Stimulated activated CD8-positive, alpha-beta memory T cell treated with anti-CD3 and anti-CD28 coated beads, Interleukin-4, amount 100 ng/mL, for 1 hour (primary cell): ENCODE measurements around the gene ARHGEF7.

Experiments used
- DNase-seq, 2 donors: peaks; one replicate each; pipeline ENCODE4 v3.0.0-alpha.2; 2020; ENCODE audit warnings: low read depth in 2 of 2, low spot score in 1 of 2

ARHGEF7 gene

DNA sequence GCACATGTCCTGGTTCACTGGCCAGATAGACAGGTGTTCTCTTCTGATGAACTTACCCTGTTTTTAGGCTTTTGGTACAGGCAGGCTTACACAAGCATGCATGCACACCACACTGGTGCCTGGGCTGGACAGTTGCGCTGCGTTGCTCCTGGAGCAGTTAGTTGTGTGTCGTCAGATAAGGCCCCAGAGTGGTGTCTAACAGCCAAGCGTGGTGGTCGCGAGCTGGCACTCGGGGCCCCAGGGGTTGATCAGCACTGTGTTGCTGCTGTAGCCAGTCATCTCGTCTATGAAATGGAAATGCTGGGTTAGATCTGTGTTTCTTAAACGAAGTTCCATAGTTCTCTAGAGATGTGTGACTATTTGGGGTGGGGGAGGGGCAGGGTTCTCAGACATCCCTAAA, 180.8 kb downstream of the ARHGEF7 start:
- no peak for DNase-seq

DNA sequence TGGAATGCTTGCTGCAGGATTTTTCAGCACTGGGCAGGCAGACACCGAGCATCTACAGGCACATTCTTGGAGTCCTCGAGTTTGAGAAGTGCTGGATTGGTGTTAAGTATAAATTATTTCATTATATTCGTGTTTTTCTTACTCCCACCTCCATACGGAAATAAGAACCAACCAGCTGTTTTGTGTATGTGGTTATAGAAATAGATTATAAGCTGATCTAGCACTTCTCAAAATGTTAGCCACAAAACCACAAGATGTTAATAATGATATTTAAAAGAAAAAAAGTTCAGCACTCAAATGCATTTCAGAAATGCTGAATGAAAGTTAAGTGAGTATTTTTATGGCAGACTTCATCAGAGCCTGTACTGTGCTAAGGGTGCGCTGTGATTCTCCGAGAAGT, 181.3 kb downstream of the ARHGEF7 start:
- no peak for DNase-seq

DNA sequence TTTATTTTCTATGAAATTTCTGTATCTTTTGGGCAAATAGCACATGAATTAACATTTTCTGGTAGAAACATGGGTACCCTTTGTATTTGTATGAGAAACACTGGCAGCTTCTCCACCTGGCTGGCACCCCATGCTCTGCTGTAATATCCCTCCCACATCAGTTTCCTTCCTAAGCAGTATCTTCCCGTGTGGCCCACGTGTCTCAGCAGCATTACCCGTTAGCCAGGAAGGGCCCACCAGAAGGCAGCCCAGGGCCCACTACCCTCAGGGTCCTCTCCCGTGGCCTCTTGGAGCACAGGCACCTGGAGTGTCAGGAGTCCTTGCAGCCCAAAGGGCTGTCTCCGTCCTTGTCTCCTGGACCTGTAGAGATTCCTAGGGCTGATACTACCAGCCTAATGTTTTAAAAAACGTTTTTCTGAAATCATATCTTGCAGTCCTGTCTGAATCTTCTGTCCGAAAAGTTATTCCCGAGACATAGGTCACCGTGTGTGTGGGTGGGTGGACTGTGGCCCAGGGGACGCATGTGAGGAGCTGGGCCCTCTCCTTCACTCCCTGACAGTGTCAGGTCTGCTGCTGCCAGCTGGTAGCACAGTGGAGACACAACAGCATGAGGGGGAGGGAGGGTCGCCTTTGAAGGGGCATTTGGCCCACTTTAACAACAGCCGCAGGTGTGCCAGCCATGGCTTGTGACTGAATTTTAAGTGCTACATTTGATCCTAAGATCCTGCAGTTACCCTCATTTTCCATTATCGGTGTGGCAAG, 183.3 kb downstream of the ARHGEF7 start:
- no peak for DNase-seq

DNA sequence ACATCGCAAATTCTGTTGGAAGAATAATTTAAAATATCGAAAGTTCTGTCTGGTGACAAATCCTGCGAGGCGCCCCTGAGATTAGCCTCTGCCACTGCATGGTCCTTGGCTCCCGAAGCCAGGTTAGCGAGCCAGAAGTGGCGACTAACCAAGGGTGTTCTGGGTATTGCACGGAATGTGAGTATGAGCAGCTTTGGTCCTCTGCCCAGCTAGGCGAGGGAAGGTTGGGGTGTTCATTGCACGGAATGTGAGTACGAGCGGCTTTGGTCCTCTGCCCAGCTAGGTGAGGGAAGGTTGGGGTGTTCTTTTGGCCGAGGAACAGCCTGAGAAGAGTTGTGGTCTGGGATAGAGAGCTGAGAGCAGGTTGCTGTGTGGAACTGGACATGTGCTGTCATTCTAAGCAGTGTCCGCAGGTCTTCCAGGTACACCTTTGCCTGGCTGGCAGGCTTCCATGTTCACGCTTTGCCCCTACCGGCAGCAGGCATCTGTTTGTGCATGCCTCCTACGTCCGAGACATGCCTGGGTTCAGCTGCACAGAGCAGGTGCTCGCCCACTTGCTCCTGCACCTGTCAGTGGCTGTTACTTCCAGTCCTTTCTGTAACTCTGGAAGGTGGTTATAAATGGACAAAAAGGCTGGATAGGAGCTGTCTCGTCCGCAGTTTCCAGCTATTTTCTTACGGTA, 187.1 kb downstream of the ARHGEF7 start:
- no peak for DNase-seq

DNA sequence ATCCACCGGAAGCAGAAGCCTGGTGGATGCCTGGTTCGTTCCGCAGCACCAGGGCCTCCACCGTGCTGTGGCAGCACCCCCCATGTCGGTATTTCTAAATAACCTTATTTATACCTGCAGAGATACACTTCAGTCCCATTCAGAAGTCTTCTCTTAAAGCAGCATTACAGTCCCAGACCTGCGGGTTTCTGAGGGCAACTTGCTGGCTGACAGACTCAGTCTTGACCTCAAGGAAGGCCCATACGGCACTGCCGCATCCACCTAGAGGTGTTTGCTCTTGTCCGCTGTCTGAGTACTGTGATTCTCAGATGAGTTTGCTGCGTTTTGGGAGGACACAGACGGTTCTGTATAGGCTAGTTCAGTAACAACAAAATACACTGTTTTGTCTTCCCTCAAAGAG, 188.4 kb downstream of the ARHGEF7 start:
- no peak for DNase-seq

DNA sequence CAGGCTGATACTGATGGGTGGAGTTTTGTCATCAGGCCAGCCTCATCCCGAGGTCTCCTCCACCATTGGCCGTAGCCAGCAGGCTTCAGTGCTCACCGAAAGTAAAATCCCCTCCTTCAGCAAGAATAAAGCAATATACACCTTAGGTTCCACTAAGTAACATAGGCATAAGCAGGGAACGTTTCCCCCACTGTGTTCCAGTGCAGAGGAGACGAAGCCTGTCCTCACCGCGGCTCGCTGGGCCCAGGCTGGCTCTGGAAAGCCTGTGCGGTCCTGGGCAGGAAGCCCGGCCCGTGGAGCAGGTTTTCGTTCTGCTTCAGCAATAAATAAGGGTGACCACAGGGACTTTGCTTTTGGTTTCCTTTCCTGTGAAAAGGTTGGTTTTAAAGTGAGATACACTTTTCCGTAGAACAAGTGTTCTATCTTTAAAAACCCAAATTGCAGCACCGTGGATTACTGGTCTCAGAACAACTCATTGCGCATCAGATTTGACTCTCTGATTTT, 189.0 kb downstream of the ARHGEF7 start:
- DNase-seq, result no peak

DNA sequence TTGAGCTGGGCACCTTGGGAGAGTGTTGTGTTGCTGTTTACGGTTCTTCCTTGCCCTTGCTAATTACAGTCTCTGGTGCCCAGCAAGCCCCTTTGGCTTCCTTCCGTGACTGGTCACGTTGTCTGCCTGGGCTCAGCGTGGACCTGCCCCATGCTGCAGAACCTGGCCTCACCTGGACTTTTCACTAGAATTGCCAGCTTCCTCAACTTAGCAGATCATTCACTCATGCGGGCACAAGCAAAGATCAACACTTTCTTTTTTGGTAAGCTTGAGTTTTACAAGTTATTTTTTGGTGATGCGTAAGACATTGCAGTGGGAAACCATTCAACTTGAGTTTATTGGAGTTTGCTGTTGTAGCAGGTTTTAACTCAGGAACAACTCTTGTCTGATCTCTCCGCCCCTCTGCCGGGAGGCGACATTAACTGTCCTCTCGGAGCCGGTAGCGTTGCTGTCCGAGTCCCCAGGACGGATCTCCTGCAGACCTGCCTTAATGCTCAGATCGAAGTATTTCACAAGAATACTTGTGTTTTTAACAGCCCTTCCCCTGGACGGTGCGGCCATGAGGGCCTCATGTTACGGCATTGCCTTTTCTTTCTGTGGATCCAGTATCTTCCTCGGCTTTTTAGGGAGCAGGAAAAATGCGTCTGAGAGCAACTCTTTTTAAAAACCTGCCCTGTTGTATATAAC, 189.6 kb downstream of the ARHGEF7 start:
- DNase-seq, result no peak

DNA sequence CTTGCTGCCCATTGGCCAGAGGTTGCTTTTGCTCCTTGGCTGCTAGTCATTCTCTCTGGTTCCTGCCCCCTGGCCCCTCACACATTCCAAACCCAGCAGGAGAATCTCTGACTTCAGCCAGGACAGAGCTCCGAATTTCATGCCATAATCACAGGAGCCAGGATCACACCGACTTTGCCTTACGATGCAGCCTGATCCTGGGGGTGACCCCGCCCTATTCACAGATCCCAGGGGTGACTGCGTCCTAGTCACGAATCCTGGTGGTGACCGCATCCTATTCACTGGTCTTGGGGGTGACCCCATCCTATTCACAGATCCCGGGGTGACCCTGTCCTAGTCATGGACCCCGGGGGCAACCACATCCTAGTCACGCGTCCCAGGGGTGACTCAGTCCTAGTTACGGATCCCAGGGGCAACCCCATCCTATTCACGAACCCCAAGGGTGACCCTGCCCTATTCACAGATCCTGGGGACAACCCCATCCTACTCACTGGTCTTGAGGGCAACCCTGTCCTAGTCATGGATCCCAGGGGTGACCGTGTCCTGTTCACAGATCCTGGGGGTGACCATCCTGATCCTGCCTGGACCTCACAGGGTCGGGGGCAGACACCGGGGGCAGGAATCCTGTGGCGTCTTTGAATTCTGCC, 198.0 kb downstream of the ARHGEF7 start:
- DNase-seq, result no peak

DNA sequence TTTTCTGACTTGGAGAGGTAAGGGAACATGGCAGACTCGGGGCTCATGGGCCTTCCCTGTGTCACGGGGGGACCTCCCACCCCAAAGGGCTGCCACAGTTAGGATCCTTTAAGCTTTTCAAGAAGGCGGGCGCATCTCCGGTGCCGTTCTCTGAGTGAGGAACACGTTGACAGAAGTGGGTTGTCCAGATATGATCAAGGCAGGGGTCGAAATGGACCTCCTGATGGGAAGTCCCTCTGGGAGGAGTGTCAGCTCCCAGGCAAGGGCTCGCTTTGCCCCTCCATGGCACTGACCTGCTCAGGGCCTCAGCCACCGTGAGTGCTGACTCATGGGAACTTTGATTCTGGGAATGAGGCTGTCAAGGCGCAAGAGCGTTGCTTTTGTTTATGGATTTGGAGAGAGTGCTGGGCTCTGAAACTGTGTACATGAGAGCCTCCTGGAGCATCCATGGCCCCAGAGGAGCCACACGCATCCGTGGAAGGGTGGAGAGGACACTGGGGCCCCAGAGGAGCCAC, 198.9 kb downstream of the ARHGEF7 start:
- no peak for DNase-seq

DNA sequence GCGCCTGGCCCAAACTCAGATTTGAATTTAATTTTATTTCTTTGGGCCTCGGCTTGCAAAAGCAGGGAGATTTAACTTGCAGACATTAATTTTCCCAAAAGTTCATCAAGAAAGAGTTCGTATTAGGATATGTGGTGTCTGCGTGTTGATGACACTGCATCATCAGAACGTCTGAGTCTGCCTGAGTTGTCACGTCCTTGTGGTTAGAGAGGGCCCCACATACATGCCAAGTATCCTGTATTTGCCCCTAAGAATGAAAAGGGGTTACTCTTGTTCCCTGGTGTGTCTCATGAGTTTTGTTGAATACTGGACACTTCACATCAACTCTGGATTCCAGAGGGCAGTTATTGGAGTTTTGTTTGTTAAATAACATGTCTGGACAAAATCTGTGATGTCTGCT, 199.7 kb downstream of the ARHGEF7 start:
- DNase-seq, result no peak

DNA sequence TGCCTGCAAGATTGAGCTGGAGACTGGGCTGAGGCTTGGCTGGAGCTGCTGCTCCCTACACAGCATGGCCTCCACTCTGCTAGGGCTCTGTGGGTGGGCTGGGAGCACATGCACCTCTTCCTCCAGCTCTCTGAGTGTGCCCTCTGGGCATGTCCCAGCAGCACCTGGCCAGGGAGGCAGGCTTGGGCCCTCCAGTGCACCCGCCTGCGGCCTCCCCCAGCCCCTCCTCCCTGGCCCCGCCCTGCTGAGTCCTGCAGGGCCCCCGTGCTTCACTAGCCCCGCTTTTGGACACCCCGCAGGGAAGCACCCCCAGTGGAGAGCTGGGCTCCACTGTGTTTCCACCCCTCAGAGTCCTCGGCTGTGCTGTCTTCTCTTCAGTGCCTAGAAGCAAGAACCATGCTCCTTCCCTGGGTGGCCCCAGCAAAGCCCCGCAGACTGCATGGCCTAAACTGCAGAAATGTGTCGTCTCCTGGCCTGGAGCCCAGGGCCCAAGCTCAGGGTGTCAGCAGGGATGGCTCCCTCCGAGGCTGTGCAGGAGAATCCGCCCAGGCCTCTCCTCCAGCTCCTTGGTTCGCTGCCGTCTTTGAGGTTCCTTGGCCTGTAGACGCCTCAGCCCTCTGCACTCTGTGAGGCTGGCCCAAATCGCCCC, 200.4 kb downstream of the ARHGEF7 start:
- DNase-seq, result no peak

DNA sequence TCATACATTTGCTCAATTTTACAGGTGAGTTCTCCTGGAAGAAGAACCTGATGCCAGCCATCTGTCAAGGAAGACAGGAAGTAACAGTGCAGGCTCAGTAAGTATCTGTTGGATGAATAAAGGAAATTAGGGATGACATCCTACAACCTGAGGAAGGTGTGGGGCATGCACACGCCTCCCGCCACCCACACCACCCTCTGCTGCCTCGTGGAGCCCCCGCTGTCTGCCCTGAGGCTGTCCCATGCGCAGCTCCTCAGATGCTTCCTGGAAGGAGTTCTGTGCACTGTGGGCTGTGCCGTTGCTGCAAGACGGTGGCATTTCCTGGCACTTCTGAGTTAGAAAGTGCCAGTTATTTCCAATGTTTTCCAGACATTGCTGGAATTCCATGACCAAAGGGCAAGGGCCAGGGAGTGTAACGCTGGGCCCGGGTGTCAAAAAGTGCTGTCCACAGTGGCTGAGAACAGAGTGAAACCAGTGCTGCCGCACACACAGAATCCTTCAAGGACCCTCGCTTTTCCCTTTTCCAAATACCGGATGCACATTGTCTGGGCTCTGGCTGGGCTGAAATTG, 201.1 kb downstream of the ARHGEF7 start:
- DNase-seq, result no peak

DNA sequence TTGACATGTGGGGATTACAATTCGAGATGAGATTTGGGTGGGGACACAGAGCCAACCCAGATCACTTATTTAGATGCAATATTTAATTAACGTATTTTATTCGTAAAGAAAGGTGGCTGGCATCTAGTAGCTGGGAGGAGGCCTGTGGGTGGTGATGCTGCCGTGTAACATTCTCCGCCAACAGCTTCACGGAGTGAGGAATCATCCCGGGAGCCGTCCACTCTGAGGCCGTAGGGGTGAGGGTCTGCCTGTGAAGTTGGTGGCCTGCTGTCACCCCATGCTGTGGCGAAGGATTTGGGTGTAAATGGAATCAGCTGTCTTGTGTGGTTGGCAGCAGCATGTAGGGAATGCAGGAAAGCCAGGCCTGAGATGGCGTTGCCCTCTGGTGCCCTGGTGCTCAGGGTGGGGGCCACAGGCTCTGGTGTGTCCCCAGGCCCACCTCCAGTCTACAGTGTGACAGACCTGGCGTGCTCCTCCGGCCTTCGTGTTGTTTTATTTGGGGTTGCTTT, 202.0 kb downstream of the ARHGEF7 start:
- DNase-seq, result no peak

DNA sequence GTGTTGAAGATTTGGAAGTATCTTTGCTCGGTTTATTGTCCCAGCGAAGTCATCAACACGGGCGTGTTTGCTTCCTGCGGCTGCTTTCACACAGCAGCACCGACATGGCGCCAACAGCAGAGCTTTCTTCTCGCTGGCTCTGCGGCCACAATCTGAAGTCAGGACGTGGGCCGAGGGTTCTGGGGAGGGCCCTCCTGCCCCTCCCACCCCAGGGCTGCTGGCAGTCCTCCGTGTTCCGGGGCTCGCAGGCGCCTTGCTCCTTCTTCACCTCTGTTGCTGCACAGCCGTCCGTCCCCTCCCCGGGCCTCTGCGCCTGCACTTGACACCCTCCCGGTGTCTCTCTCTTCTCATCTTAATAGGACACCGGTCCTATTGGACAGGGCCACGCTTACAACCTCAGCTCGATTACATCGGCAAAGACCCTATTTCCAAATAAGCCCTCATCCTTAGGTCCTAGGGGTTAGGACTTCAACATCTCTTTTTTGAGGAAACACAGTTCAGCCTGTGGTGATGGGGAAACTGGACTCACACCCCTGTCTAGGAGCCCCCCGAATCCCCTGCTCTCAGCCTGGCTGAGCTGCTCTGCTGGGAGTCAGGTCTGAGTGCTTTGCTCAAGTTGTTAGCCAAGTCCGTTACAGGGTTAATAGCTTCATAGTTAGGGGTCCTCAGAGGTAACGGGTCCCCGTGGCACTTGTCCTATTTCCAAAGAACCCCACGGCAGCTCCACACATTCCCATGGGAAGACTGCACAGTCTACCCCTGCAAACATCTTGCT, 202.6 kb downstream of the ARHGEF7 start:
- no peak for DNase-seq

DNA sequence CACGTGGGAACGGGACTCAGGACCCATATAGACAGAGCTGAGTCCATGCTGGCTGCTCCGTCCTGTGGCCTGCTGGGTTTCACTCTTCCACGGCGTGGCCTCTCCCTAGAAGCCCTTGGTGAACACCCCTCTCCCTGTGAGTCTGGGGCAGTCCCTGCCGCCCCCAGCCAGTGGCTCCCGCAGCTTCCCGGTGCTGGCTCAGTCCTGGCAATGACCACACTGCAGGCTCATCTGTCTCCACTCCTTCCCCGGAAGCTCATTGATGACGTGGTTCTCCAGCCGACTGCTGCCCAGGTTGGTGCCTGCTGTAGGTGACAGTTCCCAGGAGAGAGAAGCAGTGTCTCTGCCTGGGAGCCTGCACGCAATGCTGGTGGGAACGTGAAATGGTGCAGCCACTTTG, 203.3 kb downstream of the ARHGEF7 start:
- no peak for DNase-seq

DNA sequence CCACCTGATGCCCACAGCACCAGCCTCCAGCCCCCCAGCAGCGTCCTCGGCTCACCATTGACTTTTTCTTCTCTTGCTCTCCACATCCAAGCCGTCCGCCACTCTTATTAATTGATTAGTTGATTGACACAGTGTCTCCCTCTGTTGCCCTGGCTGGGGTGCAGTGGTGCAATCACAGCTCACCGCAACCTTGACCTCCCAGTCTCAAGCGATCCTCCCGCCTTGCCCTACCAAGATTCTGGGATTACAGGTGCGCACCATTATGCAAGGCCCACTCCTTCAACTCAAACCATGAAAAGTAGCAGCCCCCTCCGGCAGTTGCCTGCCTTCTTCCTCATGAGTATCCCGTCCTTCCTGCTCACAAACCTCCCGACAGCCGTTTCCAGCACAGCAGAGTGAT, 204.4 kb downstream of the ARHGEF7 start:
- DNase-seq, result no peak

DNA sequence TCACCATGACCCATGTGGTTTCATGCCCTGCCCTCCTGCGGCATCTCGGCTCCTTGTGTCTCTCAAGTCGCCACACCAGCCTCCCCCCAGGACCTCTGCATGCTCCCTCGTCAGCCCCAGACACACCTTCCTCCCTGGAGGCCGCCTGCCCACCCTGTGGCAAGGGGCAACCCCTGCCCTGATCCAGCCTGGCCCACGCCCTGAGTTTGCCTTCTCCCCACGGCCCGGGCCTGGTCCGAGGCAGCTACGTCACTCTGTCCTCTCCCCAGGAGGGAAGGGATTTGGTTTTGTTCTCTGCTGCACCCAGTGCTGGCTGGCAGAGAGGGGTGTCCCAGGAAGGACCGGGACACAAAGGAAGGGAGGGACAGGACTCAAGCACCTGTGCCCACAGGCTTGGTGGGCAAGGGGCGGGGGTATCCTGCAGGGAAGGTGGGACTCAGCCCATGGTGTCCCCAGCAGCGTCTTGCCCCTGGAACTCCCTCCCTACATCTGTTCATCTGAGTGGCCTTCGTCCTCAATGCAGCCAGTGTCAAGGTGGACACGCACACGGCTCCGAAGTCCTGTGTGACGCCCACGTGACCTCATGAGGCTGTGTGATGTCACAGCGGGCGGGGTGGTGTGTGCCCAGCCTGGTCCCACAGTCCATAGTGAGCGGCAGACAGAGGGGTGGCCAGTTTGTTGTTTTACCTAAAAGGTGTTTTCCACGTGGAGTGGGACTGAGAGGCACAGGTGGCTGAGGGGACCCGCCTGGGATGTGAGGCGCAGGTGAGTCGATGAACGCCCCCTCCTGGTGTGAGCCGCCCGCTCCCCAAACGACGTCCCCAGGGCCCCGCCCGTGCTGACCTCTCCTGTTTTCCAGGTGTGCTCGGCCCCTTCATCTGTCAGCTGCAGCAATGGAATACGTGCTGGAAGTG, 205.1 kb downstream of the ARHGEF7 start, which contains the start of gene TEX29:
TEX29 (plus strand) TSS at position 645 of the 914 bp plus-strand sequence; CDS start at position 894, 249 bp downstream.
- no peak for DNase-seq
